Ovary (tissue), 10 donors: Measurements from ENCODE around the gene PKP2. TPM values are rescaled to one million over a fixed set of nuclear protein-coding genes. Genes with fewer than 3 reads are reported as not detected.

ENCODE experiments used
- DNase-seq, 5 donors: peaks; one replicate each; pipeline ENCODE4 v3.0.0-alpha.2; 2019 to 2020
- H3K27ac ChIP-seq, 2 donors: fragments of 200-600 bp; one replicate each; pipeline versions ENCODE4 v1.5.1 to v1.8.0; 2019 to 2022
- H3K27me3 ChIP-seq: fragments of 200-600 bp; one replicate; pipeline ENCODE4 v1.8.0; 2022
- H3K36me3 ChIP-seq: fragments of 200-600 bp; sonication (generic); one replicate; pipeline ENCODE4 v1.5.1; 2019
- H3K4me1 ChIP-seq: one replicate; pipeline ENCODE4 v1.8.1; 2013; ENCODE audit warnings: mild to moderate bottlenecking, moderate library complexity; ENCODE audit not compliant: insufficient read depth
- H3K4me3 ChIP-seq: fragments of 200-600 bp; sonication (generic); one replicate; pipeline ENCODE4 v1.5.1; 2017
- H3K9me3 ChIP-seq, 2 donors: fragments of 200-600 bp in 1 of 2; sonication (generic) in 1 of 2; one replicate each; pipeline versions ENCODE4 v1.5.1 to v1.8.1; 2013 to 2019; ENCODE audit warnings: mild to moderate bottlenecking in 1 of 2, moderate library complexity in 1 of 2
- EP300 ChIP-seq: sonication (generic); formaldehyde crosslinking; IDR thresholded peaks from one replicate; pipeline ENCODE4 v1.6.1; 2017; ENCODE audit warnings: antibody characterized with exemption
- POLR2A ChIP-seq: fragments of 450-650 bp; IDR thresholded peaks from one replicate; pipeline ENCODE4 v1.6.1; 2017; ENCODE audit warnings: antibody characterized with exemption, mild to moderate bottlenecking, moderate library complexity
- WGBS, 3 donors: extraction: QIAGEN DNeasy Blood & Tissue Kit in 1 of 3; methylation state at CpG; one replicate each; pipeline versions ENCODE4 v1.1.5 to v1.1.7; 2013 to 2017; 5-methylcytosine and 5-hydroxymethylcytosine counted together
- intact Hi-C, 4 donors: fragments of 100-400 bp; cut with DNase I; formaldehyde crosslinking; loops; one replicate each; pipeline versions ENCODE4 v1.11.0 to v1.15.1; 2022 to 2023
- long read RNA-seq, 3 donors: library from polyadenylated mRNA in 2 of 3; unstranded in 2 of 3; transcript quantifications; one replicate each; pipeline ENCODE4 v2.0.0 and lab custom pipeline, GENCODE V29; 2021 to 2026
- polyA plus RNA-seq, 2 donors: library from polyadenylated mRNA; stranded (reverse); fragments of 200-250 nt in 1 of 2; fragments of 350-450 nt in 1 of 2; fragmentation: Illumina TruSeq in 1 of 2; extraction: RNeasy Lipid Tissue Mini Kit (QIAGEN cat#74804) in 1 of 2; gene quantifications; one replicate each; pipeline ENCODE4 v1.2.3, GENCODE V29; 2013 to 2014
- total RNA-seq, 7 donors: library from RNA; depleted of rRNA in 2 of 7; stranded (reverse); fragments of >200 nt in 2 of 7; fragmentation: NEBNext Ultra II Directional in 3 of 7; extraction: Animal tissue kit (Norgen Biotek cat#: 25700) in 3 of 7; gene quantifications; one replicate each; pipeline versions ENCODE4 v1.1.0 to v1.2.4, GENCODE V29; 2016 to 2023
- TF ChIP-seq, protein P1 (sequence below), 3 donors: fragments of 450-650 bp in 2 of 3; fragments of 200-600 bp in 1 of 3; IDR thresholded peaks; one replicate each; pipeline versions ENCODE4 v1.5.1 to v1.8.0; 2016 to 2022; ENCODE audit warnings: antibody characterized with exemption in 3 of 3, mild to moderate bottlenecking in 1 of 3
- donor health status: DM: no; HTN: no; CAD: no; lungs with moderate emphysema.
- donor health status: DM: no; HTN: no; CAD: no.
- donor health status: Bipolar disorder and iron deficiency.
- donor health status: DM: yes; HTN: yes; CAD: no.
- donor health status: DM: no; HTN: no; CAD: no.
- donor health status: DM: yes; HTN: yes; CAD: no.

The PKP2 gene
- total RNA-seq (100 to 1,000 TPM in 1 of 7 donors, 10 to 100 TPM in 5, 1 to 10 TPM in 1; 7.4 to 124 (median 30.9) TPM), polyA plus RNA-seq (10 to 100 TPM; 11.4 to 26.2 TPM)
- long read RNA-seq, donor 1, full-length matches to known transcripts = 205 of 279 reads
- long read RNA-seq, donor 1, partial matches to known transcripts = 58 of 279 reads
- long read RNA-seq, donor 1, other reads (novel, unspliced or antisense) = 16 of 279 reads
- long read RNA-seq, donor 2, full-length matches to known transcripts = 12 of 22 reads
- long read RNA-seq, donor 2, partial matches to known transcripts = 10 of 22 reads
- long read RNA-seq, donor 2, other reads (novel, unspliced or antisense) = 0 of 22 reads
- long read RNA-seq, donor 3, full-length matches to known transcripts = 131 of 176 reads
- long read RNA-seq, donor 3, partial matches to known transcripts = 37 of 176 reads
- long read RNA-seq, donor 3, other reads (novel, unspliced or antisense) = 8 of 176 reads

- peak; percentile 53 to 81 (median 70) for DNase-seq
- H3K9me3 ChIP-seq = no peaks in the 10 kb centered on the region
- H3K27ac ChIP-seq = peak within 1 kb of the TSS; percentile 59 to 83
- no peaks in the 10 kb centered on the region for H3K27me3 ChIP-seq
- no peaks in the 10 kb centered on the region for H3K36me3 ChIP-seq
- peak within 1 kb of the TSS; percentile 60 for H3K4me3 ChIP-seq
- intact Hi-C loops = loop anchor here in 1 of 4 donors (10.0 kb wide), 1 partner anchor 1242 kb away; the partner anchor contains the start of gene ETFBKMT
- TF ChIP-seq EP300 (no peak), POLR2A (no peak)
- TF ChIP-seq, protein P1, sequence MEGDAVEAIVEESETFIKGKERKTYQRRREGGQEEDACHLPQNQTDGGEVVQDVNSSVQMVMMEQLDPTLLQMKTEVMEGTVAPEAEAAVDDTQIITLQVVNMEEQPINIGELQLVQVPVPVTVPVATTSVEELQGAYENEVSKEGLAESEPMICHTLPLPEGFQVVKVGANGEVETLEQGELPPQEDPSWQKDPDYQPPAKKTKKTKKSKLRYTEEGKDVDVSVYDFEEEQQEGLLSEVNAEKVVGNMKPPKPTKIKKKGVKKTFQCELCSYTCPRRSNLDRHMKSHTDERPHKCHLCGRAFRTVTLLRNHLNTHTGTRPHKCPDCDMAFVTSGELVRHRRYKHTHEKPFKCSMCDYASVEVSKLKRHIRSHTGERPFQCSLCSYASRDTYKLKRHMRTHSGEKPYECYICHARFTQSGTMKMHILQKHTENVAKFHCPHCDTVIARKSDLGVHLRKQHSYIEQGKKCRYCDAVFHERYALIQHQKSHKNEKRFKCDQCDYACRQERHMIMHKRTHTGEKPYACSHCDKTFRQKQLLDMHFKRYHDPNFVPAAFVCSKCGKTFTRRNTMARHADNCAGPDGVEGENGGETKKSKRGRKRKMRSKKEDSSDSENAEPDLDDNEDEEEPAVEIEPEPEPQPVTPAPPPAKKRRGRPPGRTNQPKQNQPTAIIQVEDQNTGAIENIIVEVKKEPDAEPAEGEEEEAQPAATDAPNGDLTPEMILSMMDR (IDR thresholded peaks at IDR 0.05) = no peak
- 1% methylated on average over 27 to 94 of the region's 94 CpGs for WGBS, 3 donors
- peaks cover 2% of the 10 kb centered on the region for H3K4me1 ChIP-seq
These were observed at the start of gene PKP2 for GRCh38 chr12:32896432-32897280. Gene PKP2 (minus strand): TSS chr12:32896777. CDS start chr12:32896731, 46 bp downstream.

- no peak for DNase-seq
- no peaks in the 10 kb centered on the region for H3K4me1 ChIP-seq
- H3K36me3 ChIP-seq = no peaks in the 10 kb centered on the region
- H3K4me3 ChIP-seq = no peak overlapping the region
- WGBS, 3 donors = 81 to 83% (median 82%) methylated on average over 6 of the region's 6 CpGs
- TF ChIP-seq, protein P1 (IDR thresholded peaks at IDR 0.05) = no peak
- no peak for TF ChIP-seq EP300
- no peak for TF ChIP-seq POLR2A
- no peaks in the 10 kb centered on the region for H3K9me3 ChIP-seq
- intact Hi-C loops = no loop called here
- H3K27me3 ChIP-seq = no peaks in the 10 kb centered on the region
- H3K27ac ChIP-seq = no peak overlapping the region
These were observed 47.6 kb upstream of the PKP2 start for GRCh38 chr12:32944195-32944594.

DNA sequence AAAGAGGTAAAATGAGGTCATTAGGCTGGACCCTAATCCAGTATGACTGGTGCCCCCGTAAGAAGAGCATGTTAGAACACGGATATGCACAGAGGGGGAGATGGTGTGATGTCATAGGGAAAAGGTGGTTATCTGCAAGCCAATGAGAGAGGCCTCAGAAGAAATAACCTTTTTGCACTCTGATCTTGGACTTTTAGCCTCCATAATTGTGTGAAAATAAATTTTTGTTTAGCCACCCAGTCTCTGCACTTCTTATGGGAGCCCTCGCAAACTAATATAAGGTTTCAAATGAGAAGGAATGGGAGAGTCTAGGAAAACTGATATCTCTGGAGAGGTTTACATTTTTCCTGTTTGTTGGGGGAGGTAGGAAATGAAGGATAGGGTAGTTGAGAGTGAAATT lies 43.2 kb upstream of the PKP2 start:
- H3K36me3 ChIP-seq = no peaks in the 10 kb centered on the region
- intact Hi-C loops = no loop called here
- no peaks in the 10 kb centered on the region for H3K4me1 ChIP-seq
- no peak for DNase-seq
- H3K4me3 ChIP-seq = no peak overlapping the region
- TF ChIP-seq, protein P1 (IDR thresholded peaks at IDR 0.05) = no peak
- TF ChIP-seq EP300 = no peak
- H3K27me3 ChIP-seq = no peaks in the 10 kb centered on the region
- WGBS, 3 donors = 58 to 75% (median 62%) methylated on average over 3 of the region's 3 CpGs
- H3K27ac ChIP-seq = no peak overlapping the region
- no peaks in the 10 kb centered on the region for H3K9me3 ChIP-seq

DNA sequence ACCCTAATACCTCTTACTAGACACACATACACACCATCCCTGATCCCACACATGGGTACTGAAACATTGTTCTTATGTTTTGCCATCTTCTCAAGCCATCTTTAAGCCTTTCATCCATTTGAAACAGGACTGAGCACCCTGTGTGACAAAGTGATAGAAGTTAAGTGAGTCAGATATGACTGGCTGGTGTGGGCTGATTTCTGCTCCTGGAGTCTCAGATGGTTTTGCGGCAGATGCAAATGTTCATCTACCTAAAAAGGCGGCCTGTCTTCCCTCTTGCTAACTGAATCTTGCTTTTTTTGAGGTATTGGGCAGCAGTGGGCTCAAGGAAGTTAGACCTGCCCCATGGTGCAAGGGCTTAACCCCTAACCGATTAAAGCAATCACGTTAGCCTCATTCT lies 30.4 kb upstream of the PKP2 start:
- Histone ChIP-seq H3K4me1 (no peaks in the 10 kb centered on the region), H3K27me3 (no peaks in the 10 kb centered on the region), H3K4me3 (no peak overlapping the region), H3K27ac (no peak overlapping the region), H3K36me3 (no peaks in the 10 kb centered on the region), H3K9me3 (no peaks in the 10 kb centered on the region)
- intact Hi-C loops = no loop called here
- no peak for TF ChIP-seq EP300
- TF ChIP-seq POLR2A = no peak
- 91 to 95% (median 93%) methylated on average over 4 of the region's 4 CpGs for WGBS, 3 donors
- DNase-seq = no peak
